GM12891 (cell line): Measurements from ENCODE around the gene ARFGAP2.

Experiments used
- POLR2A ChIP-seq: IDR thresholded peaks from 2 replicates; pipeline ENCODE4 v1.6.1; 2011; ENCODE audit warnings: low read depth, low read length, control low read depth
- POLR2AphosphoS5 ChIP-seq: IDR thresholded peaks from 2 replicates; pipeline ENCODE4 v1.6.1; 2011; ENCODE audit warnings: low read depth, low read length, control low read depth
- POU2F2 ChIP-seq: IDR thresholded peaks from 2 replicates; pipeline ENCODE4 v1.6.1; 2011; ENCODE audit warnings: low read depth, mild to moderate bottlenecking, control low read depth, low read length, moderate library complexity
- SPI1 ChIP-seq: IDR thresholded peaks from 2 replicates; pipeline ENCODE4 v1.6.1; 2011; ENCODE audit warnings: low read depth, low read length, control low read depth
- TAF1 ChIP-seq: IDR thresholded peaks from 2 replicates; pipeline ENCODE4 v1.6.1; 2011; ENCODE audit warnings: low read depth, low read length, control low read depth

- no peak for TF ChIP-seq POLR2A
- no peak for TF ChIP-seq POLR2AphosphoS5
- no peak for TF ChIP-seq POU2F2
- TF ChIP-seq TAF1, result no peak
- TF ChIP-seq SPI1, result no peak
These were observed 18.4 kb downstream of the ARFGAP2 start for GRCh38 chr11:47158242-47158641.
